GOT3 (cell line): ENCODE measurements around the gene TMEM121B.

Experiments
- DNase-seq: peaks from one replicate; lab custom pipeline; 2025; ENCODE audit warnings: mixed read lengths; lab: John Stamatoyannopoulos, UW

TMEM121B gene

GRCh38 chr22:17087498-17088131 lies 33.5 kb downstream of the TMEM121B start:
- DNase-seq = no peak

- DNase-seq = no peak
Measured at GRCh38 chr22:17086788-17087497, 34.2 kb downstream of the TMEM121B start.

GRCh38 chr22:17086296-17086695 lies 34.9 kb downstream of the TMEM121B start:
- DNase-seq = no peak

- no peak for DNase-seq
Measured at GRCh38 chr22:17085277-17086181, 35.6 kb downstream of the TMEM121B start.

- peak; percentile 50 for DNase-seq
Measured at GRCh38 chr22:17084554-17085276, 36.4 kb downstream of the TMEM121B start, which contains the start of gene IL17RA. IL17RA (plus strand) TSS chr22:17085000; CDS start chr22:17085092, 92 bp downstream.

GRCh38 chr22:17083811-17084441 lies 37.2 kb downstream of the TMEM121B start:
- DNase-seq = no peak

GRCh38 chr22:17083255-17083654 lies 37.9 kb downstream of the TMEM121B start:
- DNase-seq = no peak

GRCh38 chr22:17079572-17079971 lies 41.6 kb downstream of the TMEM121B start:
- DNase-seq = no peak

GRCh38 chr22:17077255-17077654 lies 43.9 kb downstream of the TMEM121B start:
- DNase-seq = no peak

GRCh38 chr22:17074648-17075002 lies 46.5 kb downstream of the TMEM121B start:
- no peak for DNase-seq

- DNase-seq = no peak
Measured at GRCh38 chr22:17072877-17073276, 48.3 kb downstream of the TMEM121B start.
